CD4-positive, alpha-beta T cell treated with Interferon alpha-2 for 1 hour (primary cell): ENCODE measurements around the gene CRTAC1.

Experiments used
- DNase-seq, 2 donors: peaks; one replicate each; pipeline ENCODE4 v3.0.0-alpha.2; 2020 to 2022

Gene CRTAC1

GRCh38 chr10:97828721-97829120 lies 201.7 kb downstream of the CRTAC1 start:
- DNase-seq: no peak

GRCh38 chr10:97827702-97828291 lies 202.6 kb downstream of the CRTAC1 start:
- no peak for DNase-seq

GRCh38 chr10:97826892-97827291 lies 203.5 kb downstream of the CRTAC1 start:
- DNase-seq: no peak

GRCh38 chr10:97825020-97825760 lies 205.2 kb downstream of the CRTAC1 start:
- no peak for DNase-seq

- DNase-seq: no peak
Measured at GRCh38 chr10:97823734-97824133, 206.7 kb downstream of the CRTAC1 start.

- no peak for DNase-seq
Measured at GRCh38 chr10:97822261-97822687, 208.1 kb downstream of the CRTAC1 start.

GRCh38 chr10:97821308-97822038 lies 208.9 kb downstream of the CRTAC1 start:
- DNase-seq: no peak

GRCh38 chr10:97820096-97820704 lies 210.2 kb downstream of the CRTAC1 start:
- DNase-seq: no peak

GRCh38 chr10:97818572-97818971 lies 211.8 kb downstream of the CRTAC1 start:
- DNase-seq: no peak

- DNase-seq: no peak
Measured at GRCh38 chr10:97816609-97817008, 213.8 kb downstream of the CRTAC1 start.
